GM19372 (cell line): ENCODE results near the gene APCS.

Experiments used
- ATAC-seq: cut with Tn5 transposase; IDR thresholded peaks from one replicate; pipeline ENCODE4 v1.9.1; 2021; ENCODE audit warnings: mild to moderate bottlenecking, low read depth, moderate library complexity; ENCODE audit not compliant: unreplicated experiment

APCS gene, protein sequence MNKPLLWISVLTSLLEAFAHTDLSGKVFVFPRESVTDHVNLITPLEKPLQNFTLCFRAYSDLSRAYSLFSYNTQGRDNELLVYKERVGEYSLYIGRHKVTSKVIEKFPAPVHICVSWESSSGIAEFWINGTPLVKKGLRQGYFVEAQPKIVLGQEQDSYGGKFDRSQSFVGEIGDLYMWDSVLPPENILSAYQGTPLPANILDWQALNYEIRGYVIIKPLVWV

DNA sequence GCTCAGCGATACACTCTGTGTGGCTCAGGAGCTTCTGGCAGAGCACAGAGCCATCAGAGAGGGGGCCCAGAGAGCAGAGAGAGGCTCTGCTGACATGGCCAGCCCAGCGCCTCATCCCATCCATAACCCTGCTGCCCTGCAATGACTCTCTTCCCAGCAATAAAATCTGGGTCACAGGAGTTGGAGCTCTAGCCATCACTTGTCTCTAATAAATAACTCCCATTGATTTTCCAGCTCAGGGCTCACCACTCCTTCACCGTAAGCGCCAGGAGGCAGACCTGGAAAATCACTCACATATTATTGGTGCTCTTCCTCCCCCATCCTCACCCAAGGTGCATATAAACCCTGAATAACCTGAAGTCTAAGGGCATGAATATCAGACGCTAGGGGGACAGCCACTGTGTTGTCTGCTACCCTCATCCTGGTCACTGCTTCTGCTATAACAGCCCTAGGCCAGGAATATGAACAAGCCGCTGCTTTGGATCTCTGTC lies at the start of gene APCS:
TSS of gene APCS (plus strand) at position 366 of the 491 bp plus-strand sequence. CDS start at position 462, 96 bp downstream.
- ATAC-seq = no peak

DNA sequence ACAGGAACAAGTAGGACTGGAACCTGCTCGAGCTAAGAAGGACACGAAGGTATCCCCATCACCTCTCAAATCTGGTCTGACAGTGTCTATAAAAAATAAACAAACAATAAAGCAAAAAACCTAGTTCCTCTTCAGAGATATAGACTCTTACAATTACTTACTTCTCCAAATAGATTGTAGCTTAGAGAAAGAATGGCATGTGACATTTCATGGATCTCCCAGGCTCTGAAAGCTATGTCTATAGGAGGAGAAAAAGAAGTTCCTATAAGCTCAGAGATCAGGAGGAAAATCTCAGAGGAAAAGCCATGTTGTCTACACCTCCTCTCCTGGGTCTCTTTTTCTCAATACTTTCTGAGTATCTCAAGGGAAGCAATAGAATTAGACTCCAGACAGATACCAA lies 39.5 kb upstream of the APCS start:
- no peak for ATAC-seq

DNA sequence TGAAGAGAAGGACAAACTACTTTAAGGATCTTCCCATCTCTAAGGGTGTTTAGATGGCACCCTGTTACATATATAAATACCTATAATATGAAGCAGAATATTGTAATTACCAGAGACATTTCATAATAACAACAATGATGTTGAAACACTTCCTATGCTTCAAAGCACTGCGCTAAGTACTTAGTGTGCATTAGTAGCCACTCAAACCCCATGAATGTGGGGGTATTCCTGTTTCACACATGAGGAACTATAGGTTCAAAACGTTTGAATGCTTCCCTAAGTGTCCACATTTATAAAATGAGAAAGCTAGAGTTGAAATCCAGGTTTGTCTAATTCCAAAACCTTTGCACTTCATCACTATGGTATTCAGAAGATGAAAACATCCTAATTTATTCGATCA lies 33.4 kb upstream of the APCS start:
- no peak for ATAC-seq

DNA sequence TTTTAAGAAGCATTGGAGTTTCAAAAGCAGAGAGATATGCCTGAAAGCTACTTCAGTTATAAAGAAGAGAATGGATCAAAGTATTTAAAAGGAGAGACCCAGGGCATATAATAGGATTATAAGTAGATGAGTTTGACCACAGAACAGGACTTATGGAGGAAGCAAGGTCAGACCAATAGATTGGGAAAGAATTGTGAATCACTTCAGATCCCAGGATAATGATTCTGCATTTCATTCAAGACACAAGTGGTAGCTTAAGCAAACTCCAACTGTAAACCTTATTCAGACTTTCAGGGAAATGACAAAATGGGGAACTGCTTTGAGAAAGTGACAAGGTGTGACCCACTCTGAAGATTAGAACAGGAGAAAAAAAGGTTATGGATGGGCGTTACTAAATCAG lies 32.9 kb upstream of the APCS start:
- ATAC-seq = no peak

DNA sequence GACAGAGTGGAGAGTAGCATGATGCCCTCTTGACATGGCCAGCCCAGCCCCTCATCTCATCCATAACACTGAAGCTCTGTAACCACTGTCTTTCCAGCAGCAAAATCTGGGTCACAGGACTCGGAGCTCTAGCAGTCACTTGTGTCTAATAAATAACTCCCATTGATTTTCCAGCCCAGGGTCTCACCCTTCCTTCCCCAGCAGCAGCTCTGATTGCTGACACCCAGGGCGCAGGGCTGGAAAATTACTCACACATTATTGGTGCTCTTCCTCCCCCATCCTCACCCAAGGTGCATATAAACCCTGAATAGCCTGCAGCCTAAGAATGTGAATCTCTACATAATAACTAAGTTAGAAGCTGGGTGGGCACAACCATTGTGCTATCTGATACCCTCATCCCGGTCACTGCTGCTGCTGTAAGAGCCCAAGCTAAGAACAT lies 30.7 kb upstream of the APCS start:
- no peak for ATAC-seq

DNA sequence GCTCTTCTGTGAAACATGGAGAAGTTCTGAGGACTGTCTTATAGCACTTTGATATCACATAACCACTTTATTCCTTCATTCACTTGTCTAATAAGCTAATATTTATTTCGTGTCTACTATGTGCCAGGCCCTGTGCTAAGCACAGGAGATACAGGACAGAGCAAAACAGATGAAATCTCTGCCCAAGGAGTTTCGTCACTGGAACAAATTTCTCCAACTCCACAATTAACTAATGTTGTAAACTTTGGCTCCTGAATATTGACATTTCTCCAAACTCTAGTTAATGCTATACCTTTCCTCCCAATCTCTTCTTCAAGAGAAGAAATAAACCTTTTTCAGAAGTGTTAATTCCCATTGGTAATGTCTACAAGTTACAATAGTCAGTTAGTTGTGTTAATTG lies 27.0 kb upstream of the APCS start:
- ATAC-seq = no peak

DNA sequence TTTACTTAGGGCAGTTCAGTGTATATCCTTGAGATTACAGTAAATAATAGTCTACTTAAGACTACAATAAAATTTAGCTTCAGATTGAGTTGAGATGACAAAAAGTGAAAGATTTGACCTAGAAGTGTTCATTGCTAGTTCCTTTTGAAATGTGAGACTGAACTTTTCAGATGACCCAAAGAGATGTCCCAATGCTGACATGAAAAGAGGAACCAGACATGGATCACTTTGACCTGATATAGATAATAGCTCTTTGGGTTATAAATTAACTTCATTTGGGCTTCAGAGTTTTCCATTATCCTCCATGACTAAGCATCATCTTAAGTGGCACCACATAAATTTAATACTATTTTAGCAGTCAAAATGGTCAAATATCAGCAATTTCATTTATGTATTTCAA lies 26.1 kb upstream of the APCS start:
- no peak for ATAC-seq

DNA sequence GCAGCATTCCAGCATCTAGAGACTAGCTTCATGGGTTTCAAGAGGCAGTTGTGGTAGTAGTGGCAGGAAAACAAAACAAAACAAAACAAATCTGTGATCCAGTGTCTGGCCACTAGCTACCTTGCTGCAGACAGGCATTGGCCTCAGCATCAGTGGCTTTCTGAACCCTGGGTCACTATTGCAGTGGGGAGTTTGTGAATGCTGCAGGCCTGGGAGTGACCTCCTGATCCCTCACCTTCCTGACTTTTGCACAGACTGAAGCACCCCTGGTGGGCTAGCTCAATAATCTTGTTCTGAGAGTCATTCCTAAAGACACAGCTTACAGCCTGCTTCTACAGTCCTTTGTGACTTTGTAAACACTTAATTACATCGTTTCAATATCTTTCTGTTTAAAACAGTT lies 24.9 kb upstream of the APCS start:
- ATAC-seq = no peak

DNA sequence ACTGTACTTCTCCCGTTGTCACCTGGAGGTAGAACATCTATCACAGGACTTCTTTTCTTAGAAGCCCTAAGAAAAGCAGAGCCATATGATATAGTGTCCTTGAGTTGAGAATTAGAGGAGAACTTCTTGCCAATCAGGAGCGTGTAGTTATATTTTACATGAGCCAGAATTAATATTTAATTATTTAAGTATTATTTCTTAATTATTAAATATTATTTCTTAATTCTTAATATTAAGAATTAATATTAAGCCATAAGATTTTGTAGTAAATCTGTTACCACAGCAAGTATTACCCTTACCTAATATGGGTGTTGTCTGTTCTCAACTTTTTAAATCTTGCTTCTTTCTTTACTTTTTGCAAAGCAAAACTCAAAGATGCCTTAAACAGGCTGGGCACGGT lies 10.2 kb upstream of the APCS start:
- ATAC-seq = no peak

DNA sequence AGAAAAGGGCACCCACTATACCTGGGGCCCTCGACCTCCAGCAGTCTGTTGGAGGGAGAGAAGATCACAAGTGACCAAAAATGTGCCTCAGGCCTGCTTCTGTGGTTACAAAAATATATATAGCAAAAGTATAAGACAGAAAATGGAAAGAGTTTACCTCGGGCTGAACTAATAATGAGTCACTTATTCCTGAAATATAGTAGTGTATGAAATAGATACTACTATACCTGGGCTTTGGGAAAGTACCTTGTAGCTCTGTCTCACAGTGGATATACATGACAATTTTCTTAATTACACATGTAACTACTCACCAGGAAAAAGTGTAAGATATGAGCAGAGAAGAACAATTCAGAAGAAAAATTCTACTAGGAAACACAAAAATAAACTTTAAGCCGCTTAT lies 7.3 kb upstream of the APCS start:
- ATAC-seq = peak; percentile 65

DNA sequence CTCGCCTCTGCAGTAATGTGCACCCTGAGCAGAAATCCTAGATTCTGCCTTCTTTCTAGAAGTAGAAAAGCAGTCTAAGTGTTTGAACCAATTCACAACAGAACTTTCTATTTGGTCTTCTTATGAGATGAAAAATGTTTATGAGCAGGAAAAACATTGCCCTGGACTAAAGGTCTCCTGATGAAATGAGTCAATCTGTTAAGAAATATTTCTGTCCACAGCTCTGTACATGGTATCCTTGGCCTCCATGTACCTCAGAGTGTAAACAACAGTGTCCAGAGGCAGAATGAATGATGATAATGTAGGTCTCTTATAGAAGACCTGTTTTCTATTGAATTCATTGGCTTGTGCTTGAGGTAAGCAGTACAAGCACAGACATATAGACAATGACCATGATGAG lies 6.2 kb upstream of the APCS start:
- ATAC-seq = no peak

DNA sequence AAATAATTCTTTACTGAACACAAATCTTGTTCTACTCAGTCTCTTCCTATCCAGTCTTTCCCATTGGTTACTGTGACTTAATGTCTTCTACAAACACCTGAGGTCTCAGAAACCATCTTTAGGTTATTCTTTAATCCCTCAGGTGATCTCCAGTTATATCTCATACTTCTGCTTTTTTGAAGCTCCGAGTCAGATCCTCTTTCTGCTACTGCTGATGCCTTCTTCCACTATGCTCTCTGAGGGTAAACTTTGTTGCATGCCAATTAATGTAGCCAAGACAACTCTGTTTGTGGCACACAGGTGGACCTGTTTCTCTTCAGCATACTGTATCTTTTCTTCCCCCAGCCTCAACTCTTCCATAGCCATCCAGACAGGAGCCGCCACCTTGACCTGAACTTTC lies 3.1 kb upstream of the APCS start:
- no peak for ATAC-seq

DNA sequence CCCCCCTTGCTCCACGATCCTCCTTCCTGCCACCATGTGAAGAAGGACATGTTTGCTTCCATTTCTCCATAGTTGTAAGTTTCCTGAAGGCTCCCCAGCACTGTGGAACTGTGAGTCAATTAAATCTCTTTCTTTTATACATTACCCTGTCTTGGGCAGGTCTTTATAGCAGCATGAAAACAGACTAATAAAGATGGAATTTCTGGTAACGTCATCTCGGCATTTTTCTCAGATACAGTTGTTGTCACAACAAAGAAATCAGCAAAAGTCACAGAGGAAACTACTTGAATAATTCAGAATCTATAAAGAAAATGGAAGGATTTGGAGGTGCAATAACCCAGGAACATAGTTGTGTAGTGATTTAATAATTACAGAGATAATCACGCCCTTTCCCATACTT lies 4.4 kb downstream of the APCS start:
- no peak for ATAC-seq

DNA sequence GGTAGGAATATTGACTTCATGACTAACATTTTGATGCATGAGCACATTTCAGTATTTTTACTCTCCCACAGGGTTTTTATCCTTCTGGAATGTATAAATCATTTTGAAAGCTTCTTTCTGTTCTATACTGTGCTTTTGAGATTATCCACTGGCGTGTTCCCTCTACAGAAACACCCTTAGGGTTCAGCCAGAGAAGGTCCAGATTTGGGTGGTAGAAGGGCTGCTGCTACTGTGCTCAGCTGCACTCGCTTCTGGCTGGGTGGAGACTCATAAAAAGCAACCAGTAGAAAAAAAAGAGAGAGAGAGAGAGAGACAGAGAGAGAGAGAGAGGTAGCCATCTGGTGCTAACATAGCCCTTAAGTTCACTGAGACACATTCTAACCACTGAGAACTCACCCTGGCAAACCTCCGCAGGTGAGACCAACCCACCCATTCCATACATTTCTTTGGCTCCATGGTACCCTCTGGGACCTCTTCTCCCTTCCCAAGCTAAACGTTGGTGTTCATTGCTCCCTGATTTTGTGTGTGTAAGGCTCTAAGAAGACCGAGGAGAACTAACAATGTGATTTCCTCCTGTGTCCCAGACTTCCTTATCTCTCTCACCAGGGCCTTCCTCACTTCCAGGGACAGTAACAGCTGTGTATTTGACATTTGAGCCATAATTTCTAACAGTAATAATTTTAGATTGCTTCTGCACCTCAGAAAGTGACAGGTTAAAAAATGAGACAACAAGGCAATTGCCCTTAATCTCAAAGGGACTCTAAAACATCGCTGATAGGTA lies 7.2 kb downstream of the APCS start:
- no peak for ATAC-seq

DNA sequence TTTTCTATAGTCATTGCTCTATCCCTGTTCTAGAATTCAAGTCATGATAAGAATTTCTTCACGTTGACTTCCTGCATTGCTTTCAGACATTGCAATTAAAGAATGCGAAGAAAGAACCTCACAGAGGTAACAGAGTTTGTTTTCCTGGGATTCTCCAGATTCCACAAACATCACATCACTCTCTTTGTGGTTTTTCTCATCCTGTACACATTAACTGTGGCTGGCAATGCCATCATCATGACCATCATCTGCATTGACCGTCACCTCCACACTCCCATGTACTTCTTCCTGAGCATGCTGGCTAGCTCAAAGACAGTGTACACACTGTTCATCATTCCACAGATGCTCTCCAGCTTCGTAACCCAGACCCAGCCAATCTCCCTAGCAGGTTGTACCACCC lies 10.6 kb downstream of the APCS start:
- ATAC-seq = no peak

DNA sequence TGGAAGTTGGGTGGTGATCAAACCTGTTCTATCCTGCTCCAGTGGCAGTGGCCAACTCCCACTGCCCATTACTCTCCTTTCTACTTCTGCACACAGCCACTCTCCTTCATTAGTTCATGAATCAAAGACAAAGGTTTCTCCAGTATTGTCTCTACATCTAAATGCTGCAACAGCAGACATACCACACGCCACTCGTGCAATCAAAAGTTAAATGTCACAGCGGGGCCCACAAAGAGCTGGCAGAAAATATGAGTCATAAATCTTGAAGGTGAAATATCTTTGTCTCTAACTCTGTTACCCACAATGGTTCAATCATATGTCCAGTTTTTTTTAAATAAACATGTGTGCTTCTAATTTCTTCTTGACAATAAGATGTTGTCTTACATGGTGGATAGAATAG lies 13.3 kb downstream of the APCS start:
- no peak for ATAC-seq

DNA sequence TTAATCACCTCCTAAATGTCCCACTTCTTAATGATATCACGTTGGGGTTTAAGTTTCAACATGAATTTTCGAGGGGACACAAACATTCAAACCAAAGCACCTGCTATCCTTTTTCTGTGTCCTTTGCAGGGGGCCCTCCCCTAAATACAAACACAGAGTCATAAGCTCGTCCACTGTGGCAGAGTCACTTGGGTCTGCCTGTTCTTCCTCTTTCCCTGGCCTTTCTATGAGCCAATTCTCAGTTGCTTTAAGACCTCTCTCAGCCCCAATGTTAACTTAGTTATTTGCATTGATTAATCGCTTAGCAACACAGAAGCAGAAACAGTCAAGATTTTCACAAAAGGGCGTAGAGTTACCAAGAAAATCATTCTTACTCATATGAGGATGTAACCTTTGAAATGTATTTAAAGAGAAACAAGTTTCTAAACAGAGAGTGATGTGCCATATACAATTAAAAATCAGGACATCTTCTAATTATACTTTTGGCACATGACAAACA lies 14.9 kb downstream of the APCS start:
- ATAC-seq = no peak

DNA sequence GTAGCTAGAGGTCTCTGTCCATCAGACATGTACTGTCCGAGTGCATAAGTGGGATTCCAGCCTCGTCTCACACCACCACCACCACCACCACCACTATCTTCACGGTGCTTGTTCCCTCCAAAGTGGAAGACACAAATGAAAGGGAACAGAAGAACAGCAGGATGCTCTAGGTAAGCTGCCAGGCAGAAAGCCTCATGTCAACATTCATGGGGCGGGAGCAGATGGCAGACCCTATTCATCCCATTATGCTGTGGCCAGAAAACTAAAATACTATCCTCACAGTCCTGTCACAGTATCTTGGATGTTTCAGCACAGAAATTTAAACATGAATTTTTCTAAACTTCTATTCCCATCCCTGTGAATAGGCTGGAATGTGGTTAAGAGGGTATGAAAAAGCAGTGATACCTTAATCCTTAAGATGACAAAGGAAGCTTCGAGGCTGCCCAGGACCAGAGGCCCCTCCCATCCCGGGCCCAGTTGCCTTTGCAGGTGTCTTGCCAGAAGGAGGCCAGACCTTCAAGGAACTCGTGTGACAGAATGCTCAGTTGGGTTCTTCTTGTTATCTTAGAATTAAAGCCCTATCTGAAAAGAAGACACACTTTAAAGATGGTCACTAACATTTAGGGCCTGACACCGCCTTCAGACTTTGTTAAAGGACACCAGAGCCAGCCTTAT lies 24.7 kb downstream of the APCS start:
- no peak for ATAC-seq

DNA sequence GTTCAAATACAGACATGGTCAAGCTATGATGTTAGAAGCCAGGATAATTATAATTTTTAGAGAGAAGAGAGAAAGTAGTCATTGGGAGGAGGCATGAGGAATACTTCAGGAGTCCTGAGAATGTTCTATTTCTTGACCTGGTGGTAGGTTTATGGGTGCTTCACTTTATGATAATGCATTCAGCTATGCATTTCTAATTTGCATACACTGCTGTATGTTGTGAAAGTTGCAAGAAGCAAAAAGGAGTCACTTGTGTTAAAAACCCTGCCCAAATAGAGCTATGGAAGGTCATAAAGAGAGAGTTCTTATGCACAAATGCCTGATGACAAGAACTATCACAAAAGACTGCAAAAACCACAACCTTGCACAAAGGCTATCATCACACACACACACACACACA lies 45.3 kb downstream of the APCS start:
- no peak for ATAC-seq
